ENCODE results near the gene KCTD7.
"Not testable (repeated sequence)": the region's sequence is repeated elsewhere in the genome, so short reads cannot be mapped to it uniquely, and the experiment has no call there.

Gene KCTD7

DNA sequence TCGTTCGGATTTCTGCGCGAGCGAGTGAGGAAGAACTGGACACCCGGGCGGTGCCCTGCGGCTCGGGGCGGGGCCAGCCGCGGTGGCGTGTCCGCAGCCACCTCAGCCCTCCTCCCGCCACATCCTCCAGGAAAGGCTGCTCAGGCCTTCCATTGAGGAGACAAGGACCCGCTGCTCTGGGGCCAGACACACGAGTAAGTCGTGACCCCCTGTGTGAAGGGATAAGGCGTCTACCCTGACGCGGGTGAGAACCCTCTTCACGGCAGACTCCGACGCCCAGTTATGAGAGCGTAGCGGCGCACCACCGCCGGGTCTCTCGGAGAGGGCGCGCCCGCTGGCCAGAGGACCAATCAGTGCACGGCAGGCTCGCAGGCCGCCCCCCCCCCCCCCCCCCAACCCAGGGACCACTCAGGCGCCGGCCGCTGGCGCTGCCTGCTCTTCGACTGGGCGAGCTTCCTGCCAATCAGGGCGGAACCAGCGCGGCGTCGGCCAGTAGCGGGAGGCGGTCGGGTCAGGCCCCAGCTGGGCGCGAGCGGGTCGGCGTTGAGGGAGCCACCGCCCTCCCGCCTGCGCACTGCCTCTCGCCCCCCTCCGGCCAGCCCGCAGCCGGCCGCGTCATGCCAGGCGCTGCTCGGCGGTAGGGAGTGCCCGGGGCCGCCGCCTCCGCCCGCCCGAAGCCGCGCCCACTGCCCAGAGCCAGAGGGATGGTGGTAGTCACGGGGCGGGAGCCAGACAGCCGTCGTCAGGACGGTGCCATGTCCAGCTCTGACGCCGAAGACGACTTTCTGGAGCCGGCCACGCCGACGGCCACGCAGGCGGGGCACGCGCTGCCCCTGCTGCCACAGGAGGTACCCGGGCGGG is at the start of gene KCTD7:
KCTD7 (plus strand) TSS at position 521 of the 861 bp plus-strand sequence; CDS start at position 705, 184 bp downstream.
- DNase-seq = peak; percentile 93

DNA sequence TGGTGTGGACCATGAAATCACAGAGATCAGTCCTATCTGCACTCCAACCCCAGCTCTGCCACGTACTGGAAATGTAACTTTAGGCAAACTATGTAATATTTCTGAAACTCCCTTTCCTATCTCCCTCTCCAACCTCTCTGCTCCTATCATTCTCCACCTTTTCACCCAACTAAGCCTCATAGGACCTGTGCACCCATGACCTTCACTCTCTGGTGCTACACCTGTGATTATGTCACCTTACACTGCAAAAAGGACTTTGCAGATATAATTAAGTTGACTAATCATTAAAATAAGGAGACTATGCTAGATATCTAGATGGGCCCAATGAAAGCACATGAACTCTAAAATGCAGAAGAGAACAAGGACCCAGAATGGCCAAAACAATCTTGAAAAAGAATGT is 48.3 kb upstream of the KCTD7 start:
- DNase-seq = not testable (repeated sequence)

DNA sequence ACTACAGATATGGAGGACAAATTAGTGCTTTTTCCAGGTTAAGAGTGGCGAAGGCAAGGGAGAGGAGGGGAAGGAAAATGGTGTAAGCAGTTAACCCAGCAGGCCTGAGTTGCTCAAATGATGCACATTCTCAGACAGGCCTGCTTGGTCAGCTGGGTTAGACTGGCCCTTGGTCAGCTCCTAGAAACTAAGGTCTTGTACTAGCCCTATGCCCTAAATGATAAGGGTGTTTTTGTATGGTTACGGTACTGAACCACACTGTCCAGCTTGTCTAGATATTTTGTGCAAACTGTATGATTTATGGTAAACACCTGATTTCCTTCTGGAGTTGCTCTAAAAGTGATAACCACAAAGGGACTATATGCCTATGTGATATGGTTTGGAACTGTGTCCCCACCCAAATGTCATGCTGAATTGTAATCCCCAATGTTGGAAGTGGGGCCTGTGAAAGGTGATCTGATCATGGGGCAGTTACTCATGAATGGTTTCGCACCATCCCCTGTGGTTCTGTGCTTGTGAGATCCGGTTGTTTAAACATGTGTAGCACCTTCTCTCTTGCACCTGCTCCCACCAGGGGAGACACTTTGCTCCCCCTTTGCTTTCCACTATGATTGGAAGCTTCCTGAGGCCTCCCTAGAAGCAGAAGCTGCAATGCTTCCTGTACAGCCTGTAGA is 45.7 kb upstream of the KCTD7 start:
- not testable (repeated sequence) for DNase-seq

DNA sequence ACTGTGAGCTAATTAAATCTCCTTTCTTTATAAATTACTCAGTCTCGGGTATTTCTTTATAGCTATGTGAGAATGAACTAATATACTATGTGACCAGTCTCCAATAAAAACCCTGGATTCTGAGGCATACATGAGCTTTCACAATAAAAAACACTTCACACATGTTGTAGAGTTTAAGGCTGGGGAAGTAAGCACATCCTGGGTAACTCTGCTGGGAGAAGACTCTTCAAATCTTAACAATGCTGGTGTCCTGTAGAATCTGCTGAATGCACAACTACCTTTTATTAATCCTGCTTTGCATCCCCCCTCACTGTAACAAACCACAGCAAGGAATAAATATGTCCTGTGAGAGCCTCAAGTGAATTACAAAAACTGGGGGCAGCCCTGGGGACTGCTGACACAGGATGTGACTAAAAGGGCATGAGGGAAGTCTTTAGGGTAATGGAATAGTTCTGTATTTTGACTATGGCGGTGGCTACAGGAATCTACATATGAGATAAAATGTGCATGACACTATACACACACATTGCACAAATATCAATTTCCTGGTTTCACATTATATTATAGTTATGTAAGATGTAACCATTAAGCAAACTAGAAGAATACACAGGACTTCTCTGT is 45.1 kb upstream of the KCTD7 start:
- no peak for DNase-seq

DNA sequence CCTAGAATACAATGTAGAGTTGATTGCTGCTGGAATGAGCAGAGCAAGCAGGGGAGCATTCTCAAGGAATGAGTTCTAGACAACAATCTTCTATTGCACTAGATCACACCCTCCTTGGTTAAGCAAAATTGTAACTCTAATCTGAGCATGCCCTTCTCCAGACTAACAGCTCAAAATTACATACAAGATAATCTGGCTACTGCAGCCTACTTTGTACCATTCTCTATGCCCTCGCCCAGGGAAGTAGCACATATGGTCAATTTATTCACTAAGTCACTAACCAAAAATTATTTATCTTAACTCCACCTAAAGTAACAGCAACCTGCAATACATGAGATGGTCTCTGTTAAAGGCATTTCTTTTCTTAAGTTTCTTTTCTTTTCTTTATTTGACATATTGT is 42.5 kb upstream of the KCTD7 start:
- no peak for DNase-seq

DNA sequence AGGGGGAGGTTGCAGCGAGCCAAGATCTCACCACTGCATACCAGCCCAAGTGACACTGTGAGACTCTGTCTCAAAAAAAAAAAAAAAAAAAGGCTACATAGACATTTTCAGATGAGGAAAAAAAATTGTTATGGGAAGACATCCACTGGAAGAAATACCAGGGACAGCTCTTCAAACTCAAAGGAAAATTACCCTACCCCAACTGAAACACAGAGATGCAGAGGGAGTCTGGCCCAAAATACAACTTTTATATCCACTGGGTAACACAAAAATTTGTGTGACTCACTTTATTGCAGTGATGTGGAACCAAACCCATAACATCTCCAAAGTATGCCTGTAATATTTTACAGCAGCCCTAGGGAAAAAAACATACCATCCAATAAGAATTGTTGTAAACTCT is 40.5 kb upstream of the KCTD7 start:
- DNase-seq = not testable (repeated sequence)

DNA sequence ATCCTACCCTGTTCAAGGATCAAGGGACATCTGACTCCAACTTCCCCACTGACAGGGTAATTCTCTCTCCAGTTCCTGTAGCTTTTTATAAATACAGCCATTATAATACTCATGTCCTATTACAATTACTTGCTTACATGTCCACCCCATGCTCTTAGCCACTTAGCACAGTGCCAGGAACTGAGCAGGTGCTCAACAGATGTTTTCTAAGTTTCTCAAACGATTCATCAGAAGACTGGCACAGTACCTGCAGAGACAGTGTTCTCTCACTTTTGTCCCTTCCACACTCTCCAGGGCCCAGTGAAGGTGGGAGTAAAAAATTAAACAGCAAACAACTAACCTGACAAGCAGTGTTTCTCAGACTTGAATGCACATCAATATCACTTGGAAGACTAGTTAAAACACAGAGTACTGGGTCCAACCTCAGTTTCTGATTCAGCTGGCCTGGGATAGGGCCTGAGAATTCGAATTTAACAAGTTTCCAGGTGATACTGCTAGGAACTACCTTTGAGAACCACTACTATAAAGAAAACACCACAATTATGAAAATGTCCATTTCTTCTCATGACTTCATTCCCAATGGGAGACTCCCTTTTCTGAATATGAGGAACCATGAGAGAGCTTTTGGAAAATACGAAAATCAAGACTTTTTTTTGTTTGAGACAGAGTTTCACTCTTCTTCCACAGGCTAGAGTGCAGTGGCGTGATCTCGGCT is 39.7 kb upstream of the KCTD7 start:
- not testable (repeated sequence) for DNase-seq

DNA sequence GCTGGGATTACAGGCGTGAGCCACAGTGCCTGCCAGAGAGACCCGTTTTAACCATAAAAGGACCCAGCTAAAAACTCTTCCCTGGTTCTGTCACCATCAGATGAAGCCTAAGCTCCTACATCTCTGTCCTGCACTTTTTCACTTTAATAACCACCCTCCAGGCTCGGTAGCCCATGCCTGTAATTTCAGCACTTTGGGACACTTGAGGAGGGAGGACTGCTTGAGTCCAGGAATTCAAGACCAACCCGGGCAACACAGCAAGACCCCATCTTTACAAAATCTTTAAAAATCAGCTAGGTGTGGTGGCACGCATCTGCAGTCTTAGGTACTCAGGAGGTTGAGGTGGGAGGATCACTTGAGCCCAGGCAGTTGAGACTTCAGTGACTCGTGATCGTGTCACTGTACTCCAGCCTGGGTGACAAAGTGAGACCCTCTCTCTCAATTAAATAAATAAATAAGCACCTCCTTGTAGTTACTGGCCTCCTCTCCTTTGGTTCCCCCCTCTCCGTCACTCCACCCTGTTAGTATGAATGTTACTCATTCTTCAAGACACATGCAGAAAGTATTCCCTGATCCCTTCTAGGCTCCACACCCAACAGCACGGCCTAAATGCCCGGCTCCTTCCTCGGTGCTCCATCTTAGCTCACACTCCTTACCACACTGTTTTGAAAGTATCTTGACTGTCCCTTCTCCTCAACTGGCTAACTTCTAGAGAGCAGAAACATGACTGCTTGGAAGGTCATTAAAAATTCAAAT is 38.2 kb upstream of the KCTD7 start:
- DNase-seq = not testable (repeated sequence)

DNA sequence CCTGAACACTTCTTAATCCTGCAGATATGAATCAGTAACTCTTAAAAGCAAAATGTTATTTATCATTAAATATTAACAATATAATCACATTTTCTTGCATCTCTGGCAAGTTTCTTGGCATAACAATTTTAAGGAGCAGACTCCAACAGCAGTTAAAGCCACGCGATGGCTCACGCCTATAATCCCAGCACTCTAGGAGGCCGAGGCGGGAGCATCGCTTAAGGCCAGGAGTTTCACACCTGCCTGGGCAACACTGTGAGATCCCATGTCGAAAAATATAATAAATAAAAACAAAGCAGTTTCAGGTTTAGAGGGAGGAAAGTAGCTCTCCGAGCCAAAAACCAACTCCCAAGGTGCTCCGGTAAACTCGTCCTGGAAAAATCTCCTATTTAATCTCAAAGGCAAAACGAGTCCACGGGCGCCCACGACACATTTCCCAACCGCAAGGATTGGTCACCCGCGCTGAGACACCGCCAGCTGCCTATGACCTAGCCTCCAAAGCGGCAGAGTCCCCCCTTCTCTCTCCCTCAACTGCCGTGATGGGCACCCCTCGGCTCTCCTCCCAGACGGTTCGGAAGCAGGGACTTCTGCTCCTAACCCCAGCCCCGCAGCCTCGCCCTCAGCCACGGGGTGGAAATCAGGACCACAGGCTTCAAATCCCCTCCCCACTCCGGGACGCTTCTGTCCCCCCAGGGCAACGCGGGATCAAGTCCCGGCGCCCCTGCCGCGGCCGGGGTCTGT is 37.5 kb upstream of the KCTD7 start:
- DNase-seq = not testable (repeated sequence)

DNA sequence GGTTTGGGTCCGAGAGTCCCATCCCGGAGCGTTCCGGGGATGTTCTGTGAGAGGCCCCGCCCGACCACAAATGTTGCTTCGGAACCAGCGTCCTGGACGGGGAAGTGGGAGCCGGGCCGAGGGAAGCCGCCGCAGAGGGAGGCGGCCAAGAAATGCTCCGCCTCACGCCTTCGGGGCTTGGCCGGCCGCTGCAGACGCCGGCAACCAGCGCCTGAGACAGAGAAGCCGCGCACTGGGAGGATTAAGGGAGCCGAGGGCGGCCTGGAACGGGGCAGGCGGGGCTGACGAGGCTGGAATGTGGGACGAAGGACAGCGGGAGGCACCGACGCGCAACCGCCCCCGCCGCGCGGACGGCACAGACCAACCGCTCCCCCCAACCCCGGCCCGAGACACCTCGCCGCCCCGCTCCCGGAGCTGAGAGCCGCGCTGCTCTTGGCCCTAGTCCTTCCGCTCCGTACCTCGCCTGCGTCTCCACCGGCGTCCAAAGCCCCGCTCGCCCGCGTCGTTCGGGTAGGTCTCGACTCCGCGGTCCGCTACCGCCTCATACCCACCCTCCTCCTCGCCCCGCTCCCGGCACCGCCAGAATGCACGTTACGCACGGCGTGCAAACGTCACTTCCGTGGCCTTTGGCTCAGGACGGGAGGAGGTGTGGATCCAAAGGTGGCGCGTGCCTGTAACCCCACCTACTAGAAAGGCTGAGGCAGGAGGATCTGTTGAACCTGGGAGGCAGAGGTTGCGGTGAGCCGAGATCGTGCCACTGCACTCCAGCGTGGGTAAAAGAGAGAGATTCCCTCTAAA is 36.7 kb upstream of the KCTD7 start:
- peak; percentile 90 for DNase-seq

DNA sequence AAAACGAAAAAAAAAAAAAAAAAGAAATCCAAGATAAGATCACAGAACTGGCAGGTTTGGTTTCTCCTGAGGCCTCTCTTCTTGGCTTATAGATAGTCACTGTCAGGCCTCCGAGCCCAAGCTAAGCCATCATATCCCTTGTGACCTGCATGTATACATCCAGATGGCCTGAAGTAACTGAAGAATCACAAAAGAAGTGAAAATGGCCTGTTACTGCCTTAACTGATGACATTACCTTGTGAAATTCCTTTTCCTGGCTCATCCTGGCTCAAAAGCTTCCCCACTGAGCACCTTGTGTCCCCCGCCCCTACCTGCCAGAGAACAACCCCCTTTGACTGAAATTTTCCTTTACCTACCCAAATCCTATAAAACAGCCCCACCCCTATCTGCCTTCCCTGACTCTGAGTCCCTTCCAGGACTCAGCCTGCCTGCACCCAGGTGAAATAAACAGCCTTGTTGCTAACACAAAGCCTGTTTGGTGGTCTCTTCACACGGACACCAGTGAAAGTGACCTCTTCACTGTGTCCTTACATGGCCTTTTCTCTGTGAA is 36.0 kb upstream of the KCTD7 start:
- DNase-seq = not testable (repeated sequence)

DNA sequence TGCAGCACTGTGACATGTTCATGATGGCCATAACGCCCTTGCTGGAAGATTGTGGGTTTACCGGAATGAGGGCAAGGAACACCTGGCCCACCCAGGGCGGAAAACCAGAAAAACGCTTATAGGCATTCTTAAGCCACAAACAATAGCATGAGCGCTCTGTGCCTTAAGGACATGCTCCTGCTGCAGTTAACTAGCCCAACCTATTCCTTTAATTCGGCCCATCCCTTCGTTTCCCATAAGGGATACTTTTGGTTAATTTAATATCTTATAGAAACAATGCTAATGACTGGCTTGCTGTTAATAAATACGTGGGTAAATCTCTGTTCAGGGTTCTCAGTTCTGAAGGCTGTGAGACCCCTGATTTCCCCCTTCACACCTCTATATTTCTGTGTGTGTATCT is 34.6 kb upstream of the KCTD7 start:
- not testable (repeated sequence) for DNase-seq

DNA sequence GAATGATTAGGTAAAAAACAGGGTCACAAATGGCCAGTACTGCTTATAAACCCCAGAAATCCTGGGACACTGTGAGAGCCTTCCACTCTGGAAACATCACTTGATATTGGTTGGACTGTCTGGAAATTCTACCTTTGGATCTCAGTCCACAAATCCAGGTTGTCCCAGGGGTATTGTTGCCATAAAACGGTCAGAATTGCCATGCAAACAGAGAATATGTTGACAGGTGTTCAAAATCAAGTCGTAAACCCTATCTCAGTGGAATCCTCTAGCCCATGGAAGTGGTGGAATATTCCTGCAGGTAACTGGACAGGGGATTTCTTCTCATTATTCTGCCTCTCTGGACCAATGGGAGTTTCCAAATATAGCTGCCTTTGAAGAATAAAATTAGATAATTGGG is 31.2 kb upstream of the KCTD7 start:
- no peak for DNase-seq

DNA sequence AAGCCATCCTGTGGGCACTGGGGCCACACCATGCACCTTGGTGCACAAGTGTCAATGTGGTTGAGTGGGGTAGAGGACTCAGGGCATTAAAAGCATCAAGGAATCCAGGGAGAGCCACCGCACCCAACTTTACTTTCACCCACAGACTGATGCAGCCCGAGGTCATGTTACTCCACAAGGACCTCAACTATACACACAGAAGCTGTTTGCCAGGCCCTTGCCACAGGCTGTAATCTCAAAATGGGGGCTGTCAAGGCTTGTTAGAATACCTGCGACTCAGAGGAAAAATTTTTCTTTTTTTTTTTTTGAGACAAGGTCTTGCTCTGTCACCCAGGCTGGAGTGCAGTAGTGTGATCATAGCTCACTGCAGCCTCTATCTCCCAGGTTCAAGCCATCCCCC is 26.5 kb upstream of the KCTD7 start:
- no peak for DNase-seq

DNA sequence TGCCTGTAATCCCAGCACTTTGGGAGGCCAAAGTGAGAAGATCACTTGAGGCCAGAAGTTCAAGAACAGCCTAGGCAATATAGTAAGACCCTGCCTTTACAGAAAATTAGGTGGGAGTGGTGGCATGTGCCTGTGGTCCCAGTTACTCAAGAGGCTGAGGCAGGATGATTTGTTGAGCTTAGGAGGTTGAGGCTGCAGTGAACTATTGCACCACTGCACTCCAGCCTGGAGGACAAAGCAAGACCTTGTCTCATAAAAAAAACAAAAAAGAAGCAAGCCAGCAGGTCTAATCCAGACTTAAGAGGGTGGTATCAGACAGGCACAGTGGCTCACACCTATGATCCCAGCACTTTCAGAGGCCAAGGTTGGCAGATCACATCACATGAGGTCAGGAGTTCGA is 24.5 kb upstream of the KCTD7 start:
- no peak for DNase-seq

DNA sequence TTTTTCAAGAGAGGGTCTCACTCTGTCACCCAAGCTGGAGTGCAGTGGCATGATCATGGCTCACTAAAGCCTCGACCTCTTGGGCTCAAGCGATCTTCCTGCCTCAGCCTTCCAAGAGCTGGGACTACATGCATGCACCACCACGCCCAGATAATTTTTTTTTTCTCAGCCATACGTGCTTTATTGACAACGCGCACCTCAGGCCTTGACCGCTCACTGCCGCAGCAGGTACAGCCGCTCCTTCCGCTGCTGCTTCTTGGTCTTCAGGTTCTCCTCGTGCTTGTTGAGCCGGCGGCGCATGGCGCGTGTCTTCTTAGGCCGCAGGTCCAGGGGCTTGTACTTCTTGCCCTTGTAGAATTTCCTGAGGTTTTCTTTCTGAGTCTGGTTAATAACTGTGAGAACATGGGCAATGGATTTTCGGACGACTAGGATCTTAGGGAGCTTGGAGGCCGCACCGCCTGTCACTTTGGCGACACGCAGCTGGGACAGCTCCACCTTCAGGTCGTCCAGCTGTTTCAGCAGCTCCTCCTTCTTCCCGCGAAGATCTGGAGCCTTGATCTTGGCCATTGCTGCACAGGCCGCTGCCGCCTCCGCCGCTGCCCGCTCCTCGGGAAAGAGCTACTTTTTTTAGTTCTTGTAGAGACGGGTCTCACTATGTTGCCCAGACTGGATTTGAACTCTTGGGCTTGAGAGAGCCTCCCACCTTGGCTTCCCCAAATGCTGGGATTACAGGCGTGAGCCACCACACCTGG is 22.0 kb upstream of the KCTD7 start:
- DNase-seq = not testable (repeated sequence)

DNA sequence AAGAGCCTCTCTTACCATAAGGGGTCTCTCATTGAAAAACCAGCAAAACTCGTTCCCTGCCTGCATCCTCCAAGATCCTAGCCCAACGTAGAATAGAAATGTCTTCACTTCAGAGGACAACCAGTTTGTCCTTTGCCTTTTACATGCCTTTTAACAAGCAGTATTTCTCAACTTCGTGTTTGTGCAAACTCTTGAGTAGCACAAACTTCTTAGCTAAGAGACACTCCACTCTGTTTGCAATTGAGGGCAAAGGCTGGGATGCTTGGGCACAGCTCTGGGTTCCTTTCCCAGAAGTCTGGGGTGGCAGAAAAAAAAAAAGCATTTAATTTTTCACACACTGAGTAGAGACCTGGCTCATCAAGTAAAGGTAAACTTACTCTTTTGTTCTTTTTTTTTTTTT is 19.5 kb upstream of the KCTD7 start:
- no peak for DNase-seq

DNA sequence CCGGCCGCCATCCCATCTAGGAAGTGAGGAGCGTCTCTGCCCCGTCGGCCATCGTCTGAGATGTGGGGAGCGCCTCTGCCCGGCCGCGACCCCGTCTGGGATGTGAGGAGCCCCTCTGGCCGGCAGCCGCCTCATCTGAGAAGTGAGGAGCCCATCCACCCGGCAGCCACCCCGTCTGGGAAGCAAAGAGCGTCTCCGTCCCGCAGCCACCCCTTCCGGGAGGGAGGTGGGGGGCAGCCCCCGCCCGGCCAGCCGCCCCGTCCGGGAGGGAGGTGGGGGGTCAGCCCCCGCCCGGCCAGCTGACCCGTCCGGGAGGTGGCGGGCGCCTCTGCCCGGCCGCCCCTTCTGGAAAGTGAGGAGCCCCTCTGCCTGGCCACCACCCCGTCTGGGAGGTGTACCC is 14.1 kb upstream of the KCTD7 start:
- not testable (repeated sequence) for DNase-seq

DNA sequence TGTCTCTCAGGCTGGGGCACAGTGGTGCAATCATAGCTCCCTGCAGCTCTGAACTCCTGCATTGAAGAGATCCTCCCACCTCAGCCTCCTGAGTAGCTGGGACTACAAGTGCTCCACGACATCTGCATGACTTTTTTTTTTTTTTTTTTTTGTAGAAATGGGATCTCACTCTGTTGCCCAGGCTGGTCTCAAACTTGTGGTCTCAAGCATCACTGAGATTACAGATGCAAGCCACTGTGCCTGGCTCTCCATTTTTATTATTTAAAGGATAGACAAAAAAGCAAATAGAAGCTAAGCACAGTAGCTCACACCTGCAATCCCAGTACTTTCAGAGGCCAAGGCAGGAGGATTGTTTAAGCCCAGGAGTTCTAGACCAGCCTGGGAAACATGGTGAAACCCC is 13.0 kb upstream of the KCTD7 start:
- no peak for DNase-seq

DNA sequence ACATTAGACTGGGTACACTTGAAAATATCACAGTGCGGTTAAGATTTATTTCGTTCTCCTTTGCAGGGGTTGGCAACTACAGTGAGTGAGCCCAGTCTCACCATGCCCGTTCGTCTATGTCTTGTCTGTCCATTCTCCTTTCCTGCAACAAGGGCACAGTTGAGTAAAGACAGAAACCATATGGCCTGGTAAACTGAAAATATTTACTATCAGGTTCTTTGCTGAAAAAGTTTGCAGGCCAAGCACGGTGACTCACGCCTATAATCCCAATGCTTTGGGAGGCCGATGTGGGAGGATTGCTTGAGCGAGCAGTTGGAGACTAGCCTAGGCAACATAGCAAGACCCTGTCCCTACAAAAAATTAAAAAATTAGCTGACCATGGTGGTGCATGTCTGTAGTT is 11.4 kb upstream of the KCTD7 start:
- no peak for DNase-seq

Data from activated CD8-positive, alpha-beta memory T cell treated with anti-CD3 and anti-CD28 coated beads, Interleukin-2, amount 50 U/mL, for 4 hours (primary cell).